GM21528 (cell line): ENCODE measurements around the gene CD40.

Experiments used
- ATAC-seq: cut with Tn5 transposase; IDR thresholded peaks from one replicate; pipeline ENCODE4 v1.9.1; 2021; ENCODE audit warnings: mild to moderate bottlenecking, moderate library complexity; ENCODE audit not compliant: unreplicated experiment, low FRiP score

The CD40 gene

GRCh38 chr20:46142124-46142523, 24.0 kb downstream of the CD40 start:
- ATAC-seq, result no peak

GRCh38 chr20:46144432-46145025, 26.4 kb downstream of the CD40 start:
- ATAC-seq, result no peak

GRCh38 chr20:46145713-46146112, 27.6 kb downstream of the CD40 start:
- no peak for ATAC-seq

GRCh38 chr20:46148313-46149208, 30.4 kb downstream of the CD40 start:
- no peak for ATAC-seq

- no peak for ATAC-seq
These were observed 32.8 kb downstream of the CD40 start for GRCh38 chr20:46150943-46151342.

GRCh38 chr20:46151936-46152335, 33.8 kb downstream of the CD40 start:
- ATAC-seq, result no peak

- no peak for ATAC-seq
These were observed 34.9 kb downstream of the CD40 start for GRCh38 chr20:46152824-46153586.

GRCh38 chr20:46154305-46154704, 36.2 kb downstream of the CD40 start:
- no peak for ATAC-seq

- no peak for ATAC-seq
These were observed 36.7 kb downstream of the CD40 start for GRCh38 chr20:46154796-46155195.

GRCh38 chr20:46156065-46156464, 38.0 kb downstream of the CD40 start:
- no peak for ATAC-seq

- ATAC-seq, result no peak
These were observed 39.0 kb downstream of the CD40 start for GRCh38 chr20:46157076-46157592.

- no peak for ATAC-seq
These were observed 39.5 kb downstream of the CD40 start for GRCh38 chr20:46157625-46158024.

GRCh38 chr20:46158476-46158987, 40.4 kb downstream of the CD40 start:
- no peak for ATAC-seq

- ATAC-seq, result no peak
These were observed 41.2 kb downstream of the CD40 start for GRCh38 chr20:46159101-46159897.

- ATAC-seq, result no peak
These were observed 42.5 kb downstream of the CD40 start for GRCh38 chr20:46160661-46161060.

- no peak for ATAC-seq
These were observed 43.8 kb downstream of the CD40 start for GRCh38 chr20:46161921-46162320.

GRCh38 chr20:46164254-46164653, 46.1 kb downstream of the CD40 start:
- no peak for ATAC-seq

- ATAC-seq, result no peak
These were observed 49.0 kb downstream of the CD40 start for GRCh38 chr20:46167080-46167479.

GRCh38 chr20:46168438-46168837, 50.3 kb downstream of the CD40 start:
- no peak for ATAC-seq
